Duodenal mucosa (tissue), 2 donors: Measurements from ENCODE around the gene SH3BGRL3.
A peak's percentile ranks its signal among the peaks of the same experiment; 100 is the strongest.

Experiments
- H3K27ac ChIP-seq: one replicate; pipeline ENCODE4 v1.7.0; 2013; ENCODE audit warnings: low read depth, low read length
- H3K27me3 ChIP-seq, 2 donors: one replicate each; pipeline ENCODE4 v1.7.0; 2013; ENCODE audit warnings: low read length in 2 of 2, control low read depth in 1 of 2; ENCODE audit not compliant: insufficient read depth in 2 of 2, control insufficient read depth in 1 of 2
- H3K36me3 ChIP-seq, 2 donors: one replicate each; pipeline ENCODE4 v1.7.0; 2013; ENCODE audit warnings: low read length in 2 of 2, control low read depth in 1 of 2; ENCODE audit not compliant: insufficient read depth in 2 of 2, control insufficient read depth in 1 of 2
- H3K4me1 ChIP-seq, 2 donors: one replicate each; pipeline ENCODE4 v1.7.0; 2013; ENCODE audit warnings: low read length in 2 of 2, control low read depth in 1 of 2; ENCODE audit not compliant: insufficient read depth in 2 of 2, control insufficient read depth in 1 of 2
- H3K4me3 ChIP-seq, 2 donors: one replicate each; pipeline ENCODE4 v1.7.0; 2013; ENCODE audit warnings: low read length in 2 of 2, low read depth in 1 of 2
- H3K9ac ChIP-seq, 2 donors: one replicate each; pipeline ENCODE4 v1.7.0; 2013; ENCODE audit warnings: low read length in 2 of 2, low read depth in 1 of 2
- H3K9me3 ChIP-seq, 2 donors: one replicate each; pipeline ENCODE4 v1.7.0; 2013; ENCODE audit warnings: low read length in 2 of 2, control low read depth in 1 of 2; ENCODE audit not compliant: control insufficient read depth in 1 of 2

Gene SH3BGRL3

DNA sequence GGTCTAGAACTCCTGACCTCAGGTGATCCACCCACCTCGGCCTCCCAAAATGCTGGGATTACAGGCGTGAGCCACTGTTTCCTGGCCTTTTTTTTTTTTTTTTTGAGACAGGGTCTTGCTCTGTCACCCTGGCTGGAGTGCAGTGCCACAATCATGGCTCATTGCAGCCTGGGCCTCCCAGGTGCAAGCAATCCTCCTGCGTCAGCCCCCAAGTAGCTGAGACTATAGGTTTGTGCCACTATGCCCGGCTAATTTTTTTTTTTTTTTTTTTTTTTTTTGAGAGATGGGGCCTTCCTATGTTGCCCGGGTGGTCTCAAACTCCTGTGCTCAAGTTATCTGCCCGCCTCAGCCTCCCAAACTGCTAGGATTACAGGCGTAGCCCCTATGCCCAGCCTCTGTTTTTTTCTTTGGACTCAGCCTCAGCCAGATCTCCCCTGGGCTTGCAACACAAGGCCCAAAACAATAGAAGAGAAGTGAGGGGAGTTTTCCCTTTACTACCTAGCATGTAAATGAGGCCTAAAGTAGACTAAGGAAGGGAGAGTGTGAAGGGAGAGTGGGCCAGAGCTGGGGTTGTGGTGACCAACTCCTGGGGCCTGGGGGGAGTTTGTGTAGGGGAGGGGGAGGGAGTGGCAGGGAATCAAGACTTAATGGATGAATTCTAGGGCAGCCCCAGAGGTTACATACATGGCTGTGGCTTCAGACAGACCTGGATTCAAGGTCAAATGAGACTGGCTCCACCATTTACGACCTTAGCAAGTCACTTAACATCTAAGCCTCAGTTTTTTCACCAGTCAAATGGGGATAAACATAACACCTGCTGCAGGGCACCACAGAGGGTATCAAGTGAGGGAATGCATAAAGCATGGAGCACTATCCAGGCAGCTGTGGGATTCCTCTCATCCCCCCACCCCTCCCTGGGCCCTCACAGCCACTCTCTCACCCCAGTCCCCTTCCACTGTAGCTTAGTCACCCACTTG is 36.3 kb downstream of the SH3BGRL3 start:
- Histone ChIP-seq H3K4me3 (no peak overlapping the region), H3K36me3 (no peaks in the 10 kb centered on the region), H3K4me1 (peaks cover 5 to 16% of the 10 kb centered on the region in 2 donors), H3K27ac (no peak overlapping the region), H3K27me3 (peaks cover 0 to 4% of the 10 kb centered on the region in 2 donors), H3K9ac (no peak overlapping the region), H3K9me3 (no peaks in the 10 kb centered on the region)

DNA sequence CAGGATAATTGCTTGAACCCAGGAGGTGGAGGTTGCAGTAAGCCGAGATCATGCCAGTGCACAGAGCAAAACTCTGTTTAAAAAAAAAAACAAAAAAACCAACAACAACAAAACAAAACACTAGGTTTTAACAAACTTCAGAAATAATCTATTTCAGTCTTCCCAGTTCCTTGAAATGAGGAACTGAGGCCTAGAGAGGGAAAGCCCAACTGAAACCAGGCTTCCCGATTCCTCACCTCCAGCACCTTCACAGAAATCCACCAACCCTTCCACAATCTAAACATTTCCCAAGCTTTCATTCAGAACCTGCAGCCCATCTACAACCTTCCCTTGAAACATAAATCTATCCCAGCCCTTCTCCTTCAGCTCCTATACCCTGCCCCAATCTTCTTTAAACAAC is 37.3 kb downstream of the SH3BGRL3 start:
- Histone ChIP-seq H3K4me3 (no peak overlapping the region), H3K9me3 (no peaks in the 10 kb centered on the region), H3K27me3 (peaks cover 0 to 4% of the 10 kb centered on the region in 2 donors), H3K4me1 (peaks cover 8 to 23% of the 10 kb centered on the region in 2 donors), H3K36me3 (no peaks in the 10 kb centered on the region), H3K27ac (no peak overlapping the region), H3K9ac (no peak overlapping the region)

DNA sequence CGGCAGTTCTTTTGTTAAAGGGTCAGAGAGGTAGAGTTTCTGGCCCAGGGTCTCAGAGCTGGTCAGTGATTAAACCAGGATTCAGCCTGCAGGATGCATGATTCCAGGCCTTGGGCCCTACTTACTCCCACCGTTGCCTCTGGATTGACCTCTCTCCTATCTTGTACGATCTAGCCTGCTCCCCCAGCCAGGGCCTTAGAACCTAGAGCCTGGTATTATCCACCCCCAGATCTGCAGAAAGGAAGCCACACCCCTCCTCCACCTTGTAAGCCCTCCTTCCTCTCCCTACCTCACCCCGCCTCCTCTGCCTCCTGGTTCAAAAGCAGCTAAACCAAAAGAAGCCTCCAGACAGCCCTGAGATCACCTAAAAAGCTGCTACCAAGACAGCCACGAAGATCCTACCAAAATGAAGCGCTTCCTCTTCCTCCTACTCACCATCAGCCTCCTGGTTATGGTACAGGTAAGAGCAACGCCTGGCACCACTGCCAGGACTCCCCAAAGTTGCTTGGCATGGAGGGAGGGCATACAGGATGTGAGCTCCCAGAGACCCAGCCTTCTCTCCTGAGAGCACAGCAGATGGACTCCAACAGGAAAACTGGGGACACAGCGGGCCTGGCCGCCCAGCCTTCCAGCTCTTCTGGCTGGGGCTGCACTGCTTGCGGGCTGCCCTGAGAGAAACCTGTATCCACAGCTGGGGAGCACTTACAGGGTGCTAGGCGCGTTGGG is 37.9 kb downstream of the SH3BGRL3 start, which contains the start of gene CD52:
CD52 (plus strand) TSS at position 347 of the 726 bp plus-strand sequence; CDS start at position 407, 60 bp downstream.
- Histone ChIP-seq H3K4me1 (peaks cover 8 to 23% of the 10 kb centered on the region in 2 donors), H3K27ac (no peak within 1 kb of the TSS), H3K4me3 (peak within 1 kb of the TSS; percentile 49 to 56), H3K9ac (peak within 1 kb of the TSS; percentile 40 to 47), H3K36me3 (no peaks in the 10 kb centered on the region), H3K9me3 (no peaks in the 10 kb centered on the region), H3K27me3 (peaks cover 0 to 4% of the 10 kb centered on the region in 2 donors)

DNA sequence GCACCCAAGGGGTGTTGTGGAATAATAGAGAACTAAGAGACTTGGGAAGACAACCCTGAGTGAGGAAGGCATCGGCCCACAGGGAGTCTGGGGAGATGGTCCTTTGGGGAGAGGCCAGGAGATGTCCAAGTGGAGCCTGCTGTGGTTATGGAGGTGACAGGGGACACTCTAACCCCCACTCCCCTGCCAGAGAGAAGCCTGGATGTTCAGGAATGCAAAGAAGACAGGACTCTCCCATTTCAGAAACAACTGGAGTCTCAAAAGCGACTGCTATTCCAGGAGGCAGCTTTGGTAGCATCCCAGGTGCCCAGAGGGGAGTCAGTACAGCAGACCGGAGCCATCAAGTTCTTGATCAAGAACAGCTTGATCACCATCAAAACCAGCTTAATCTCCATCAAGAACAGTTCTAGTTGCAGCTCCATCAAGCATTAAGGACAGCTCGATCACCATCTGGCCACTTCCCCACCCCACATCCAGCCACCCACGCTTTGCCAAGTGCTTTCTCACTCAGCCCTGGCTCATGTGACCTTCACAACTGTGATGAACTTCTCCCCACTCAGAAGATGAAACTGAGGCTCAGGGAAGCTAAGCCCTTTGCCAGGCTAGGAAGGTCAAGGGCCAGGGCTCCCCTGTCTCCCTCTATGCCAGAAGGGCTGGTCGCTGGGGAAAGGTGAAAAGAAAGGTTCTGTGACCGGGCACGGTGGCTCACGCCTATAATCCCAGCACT is 38.6 kb downstream of the SH3BGRL3 start:
- peak overlapping the region; percentile 40 to 47 for H3K9ac ChIP-seq
- H3K36me3 ChIP-seq: no peaks in the 10 kb centered on the region
- peaks cover 8 to 23% of the 10 kb centered on the region in 2 donors for H3K4me1 ChIP-seq
- H3K27ac ChIP-seq: no peak overlapping the region
- peak overlapping the region; percentile 49 to 56 for H3K4me3 ChIP-seq
- peaks cover 0 to 4% of the 10 kb centered on the region in 2 donors for H3K27me3 ChIP-seq
- H3K9me3 ChIP-seq: no peaks in the 10 kb centered on the region

DNA sequence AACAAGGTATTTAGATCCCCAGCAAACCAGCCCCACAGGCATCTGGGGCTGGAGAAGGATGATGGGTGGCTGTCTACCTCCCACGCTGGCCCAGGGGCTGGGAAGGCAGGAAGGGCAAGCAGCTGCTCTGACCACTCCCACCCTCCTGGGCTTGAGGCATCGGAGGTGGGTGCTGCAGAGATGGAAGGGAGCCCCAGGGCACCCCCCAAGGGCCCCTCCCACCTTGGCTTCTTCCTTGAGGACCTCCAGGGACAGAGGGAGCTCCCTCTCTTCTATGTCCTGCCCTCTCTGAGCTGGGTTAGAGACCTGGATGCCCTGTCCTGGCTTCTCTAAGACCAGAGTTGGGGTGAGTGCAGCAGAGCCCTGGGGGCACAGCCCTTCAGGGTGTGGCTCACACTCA is 41.0 kb downstream of the SH3BGRL3 start:
- Histone ChIP-seq H3K4me3 (no peak overlapping the region), H3K27ac (no peak overlapping the region), H3K9ac (peak overlapping the region in 1 of 2 donors; percentile 28)

DNA sequence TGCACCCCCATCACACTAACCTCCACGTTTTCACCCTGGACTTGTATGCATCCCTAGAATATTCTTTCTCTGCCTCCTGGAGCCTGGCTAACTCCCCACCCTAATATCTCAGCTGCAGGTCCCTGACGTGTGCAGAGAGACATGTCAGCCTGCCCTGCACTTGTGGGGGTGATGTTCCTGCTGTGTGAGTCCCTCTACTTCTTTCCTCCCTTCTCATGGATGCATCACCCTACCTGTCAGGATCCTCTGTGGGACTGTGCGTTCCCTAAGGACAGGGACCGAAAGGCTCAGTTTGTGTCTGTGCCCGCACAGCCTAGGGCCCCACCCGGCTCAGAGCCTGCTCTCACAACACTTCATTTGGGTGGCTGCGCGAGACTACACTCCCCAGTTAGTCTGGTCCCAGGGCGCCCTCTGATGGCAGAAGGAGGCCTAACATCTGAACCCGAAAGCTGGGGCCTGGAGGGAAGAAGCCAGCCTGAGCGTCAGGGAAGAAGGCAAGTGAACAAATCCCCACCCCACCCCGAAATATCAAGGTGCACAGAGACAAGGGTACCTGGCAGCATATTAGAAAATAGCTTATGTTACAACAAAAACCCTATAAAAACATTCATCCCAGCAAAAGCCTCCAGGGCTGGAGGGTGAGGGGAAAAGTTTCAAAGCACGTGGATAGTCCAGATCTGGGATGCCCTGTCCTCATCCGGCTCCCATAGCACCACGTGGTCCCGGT is 41.6 kb downstream of the SH3BGRL3 start:
- H3K9ac ChIP-seq: peak overlapping the region; percentile 28 to 60
- peak overlapping the region in 1 of 2 donors; percentile 22 for H3K4me3 ChIP-seq
- no peaks in the 10 kb centered on the region for H3K36me3 ChIP-seq
- no peak overlapping the region for H3K27ac ChIP-seq
- no peaks in the 10 kb centered on the region for H3K9me3 ChIP-seq
- peaks cover 5 to 19% of the 10 kb centered on the region in 2 donors for H3K4me1 ChIP-seq
- H3K27me3 ChIP-seq: peaks cover 0 to 4% of the 10 kb centered on the region in 2 donors

More for the DNA sequence above, 41.0 kb downstream of the SH3BGRL3 start:
- H3K27me3 ChIP-seq: peaks cover 0 to 4% of the 10 kb centered on the region in 2 donors
- H3K4me1 ChIP-seq: peaks cover 8 to 19% of the 10 kb centered on the region in 2 donors
- H3K9me3 ChIP-seq: no peaks in the 10 kb centered on the region
- H3K36me3 ChIP-seq: no peaks in the 10 kb centered on the region

DNA sequence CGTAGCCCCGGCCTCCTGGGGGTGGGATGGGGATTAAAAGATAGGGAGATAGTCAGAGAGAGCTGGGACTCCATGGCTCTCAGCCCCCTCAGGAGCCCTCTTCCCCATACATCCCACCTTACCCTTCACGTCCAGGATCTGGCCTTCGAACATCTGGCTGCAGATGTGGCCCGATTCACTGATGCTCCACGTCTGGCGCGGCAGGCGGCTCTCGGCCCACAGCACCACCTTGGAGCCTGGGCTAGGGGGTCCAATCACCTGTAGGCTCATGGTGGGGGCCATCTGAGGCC is 42.1 kb downstream of the SH3BGRL3 start:
- H3K27me3 ChIP-seq: peaks cover 0 to 4% of the 10 kb centered on the region in 2 donors
- H3K9me3 ChIP-seq: no peaks in the 10 kb centered on the region
- peaks cover 5 to 19% of the 10 kb centered on the region in 2 donors for H3K4me1 ChIP-seq
- peak overlapping the region in 1 of 2 donors; percentile 28 for H3K9ac ChIP-seq
- H3K27ac ChIP-seq: no peak overlapping the region
- no peak overlapping the region for H3K4me3 ChIP-seq
- H3K36me3 ChIP-seq: no peaks in the 10 kb centered on the region

DNA sequence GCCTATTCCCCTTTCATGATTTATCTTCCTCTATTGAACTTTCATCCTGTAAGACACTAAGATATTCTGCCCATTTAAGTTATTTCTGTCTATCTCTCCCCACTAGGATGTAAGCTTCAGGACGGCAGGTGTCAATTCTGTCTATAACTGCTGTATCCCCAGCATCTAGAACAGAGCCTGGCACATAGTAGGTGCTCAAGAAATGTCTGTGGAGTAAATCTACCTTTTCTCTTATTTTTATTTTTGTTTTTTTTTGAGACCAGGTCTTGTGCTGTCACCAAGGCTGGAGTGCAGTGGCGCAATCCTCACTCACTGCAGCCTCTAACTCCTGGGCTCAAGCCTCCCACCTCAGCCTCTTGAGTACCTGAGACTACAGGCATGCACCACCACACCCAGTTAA is 43.5 kb downstream of the SH3BGRL3 start:
- H3K4me1 ChIP-seq: peaks cover 5 to 18% of the 10 kb centered on the region in 2 donors
- H3K27me3 ChIP-seq: peaks cover 0 to 4% of the 10 kb centered on the region in 2 donors
- H3K9ac ChIP-seq: no peak overlapping the region
- H3K36me3 ChIP-seq: no peaks in the 10 kb centered on the region
- no peaks in the 10 kb centered on the region for H3K9me3 ChIP-seq
- H3K4me3 ChIP-seq: no peak overlapping the region
- H3K27ac ChIP-seq: no peak overlapping the region

DNA sequence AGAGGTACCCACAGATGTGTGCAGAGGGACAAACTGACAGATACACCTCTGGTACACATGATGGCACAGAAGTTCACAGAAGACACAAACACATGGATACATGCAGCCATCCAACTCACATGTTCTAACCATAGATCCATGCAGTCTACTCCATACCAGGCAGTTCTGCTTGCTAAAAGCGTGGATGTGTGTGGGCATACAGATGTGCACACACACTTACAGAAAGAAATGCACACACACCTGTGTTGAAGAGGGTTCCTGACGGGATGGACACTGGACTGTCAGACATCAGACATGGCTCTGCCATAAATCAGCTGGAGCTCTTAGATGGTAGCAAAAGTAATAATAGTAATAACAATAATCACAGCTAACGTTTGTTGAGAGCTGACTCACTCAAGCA is 44.7 kb downstream of the SH3BGRL3 start:
- peaks cover 0 to 4% of the 10 kb centered on the region in 2 donors for H3K27me3 ChIP-seq
- peaks cover 5 to 15% of the 10 kb centered on the region in 2 donors for H3K4me1 ChIP-seq
- no peak overlapping the region for H3K27ac ChIP-seq
- H3K36me3 ChIP-seq: no peaks in the 10 kb centered on the region
- H3K9ac ChIP-seq: no peak overlapping the region
- no peak overlapping the region for H3K4me3 ChIP-seq
- no peaks in the 10 kb centered on the region for H3K9me3 ChIP-seq
